Measurements from ENCODE around the gene SPDYC. TPM values are rescaled to one million over a fixed set of nuclear protein-coding genes. Genes with fewer than 3 reads are reported as not detected.

The SPDYC gene
- total and polyA plus RNA-seq, 2 of the 13 experiments (the other 11 are each of a cell fraction or from before 2014, with no cell fraction given) = 0.15 to 0.33 TPM

- TF ChIP-seq BCLAF1 (IDR thresholded peaks at IDR 0.05) = no peak
- TF ChIP-seq KLF13 (CRISPR knock-in tag; IDR thresholded peaks at IDR 0.05) = no peak
- TF ChIP-seq RFX5 (IDR thresholded peaks at IDR 0.05; ENCODE audit: low read depth, low read length) = peak; percentile 35; the same call in 1 of the 2 replicates
- no peak for TF ChIP-seq NFKBIZ (CRISPR knock-in tag; IDR thresholded peaks at IDR 0.05)
- no peak for TF ChIP-seq IRX3 (CRISPR knock-in tag; IDR thresholded peaks at IDR 0.05; ENCODE audit: borderline replicate concordance, low read depth)
- TF ChIP-seq ZNF160 (CRISPR knock-in tag; IDR thresholded peaks at IDR 0.05) = peak; percentile 67; the same call in 1 of the 2 replicates
- no peak for TF ChIP-seq FOXA1 (IDR thresholded peaks at IDR 0.05)
- no peak for TF ChIP-seq FOXA1 (CRISPR knock-in tag; IDR thresholded peaks at IDR 0.05)
- no peak for TF ChIP-seq ZNF484 (CRISPR knock-in tag; IDR thresholded peaks at IDR 0.05; ENCODE audit: borderline replicate concordance, low read depth)
- TF ChIP-seq ZNF766 (CRISPR knock-in tag; IDR thresholded peaks at IDR 0.05; ENCODE audit: borderline replicate concordance) = peak; percentile 72; the same call in 1 of the 2 replicates
- peak; percentile 16; the same call in 1 of the 2 replicates for TF ChIP-seq ZNF503 (CRISPR knock-in tag; IDR thresholded peaks at IDR 0.05)
- TF ChIP-seq ZFYVE20 (CRISPR knock-in tag; IDR thresholded peaks at IDR 0.05; ENCODE audit: borderline replicate concordance, low read depth) = no peak
- peak; percentile 90 for TF ChIP-seq PHF8 (CRISPR knock-in tag; IDR thresholded peaks at IDR 0.05)
- no peak for TF ChIP-seq RAD51 (IDR thresholded peaks at IDR 0.05; ENCODE audit: borderline replicate concordance)
- 0 out of 2 replicates have a peak, but pooled peaks have one; percentile 80 for TF ChIP-seq NFATC3 (CRISPR knock-in tag; IDR thresholded peaks at IDR 0.05)
- TF ChIP-seq ZBTB20 (CRISPR knock-in tag; IDR thresholded peaks at IDR 0.05; ENCODE audit: borderline replicate concordance, low read depth) = peak; percentile 32; the same call in 1 of the 2 replicates
- 0 out of 2 replicates have a peak, but pooled peaks have one; percentile 64 for TF ChIP-seq WIZ (CRISPR knock-in tag; IDR thresholded peaks at IDR 0.05)
- no peak; the same call in 1 of the 2 replicates for TF ChIP-seq RXRB (CRISPR knock-in tag; IDR thresholded peaks at IDR 0.05; ENCODE audit: borderline replicate concordance)
- 0 out of 2 replicates have a peak, but pooled peaks have one; percentile 32 for TF ChIP-seq ELF4 (CRISPR knock-in tag; IDR thresholded peaks at IDR 0.05; ENCODE audit: borderline replicate concordance)
- TF ChIP-seq, protein P1, sequence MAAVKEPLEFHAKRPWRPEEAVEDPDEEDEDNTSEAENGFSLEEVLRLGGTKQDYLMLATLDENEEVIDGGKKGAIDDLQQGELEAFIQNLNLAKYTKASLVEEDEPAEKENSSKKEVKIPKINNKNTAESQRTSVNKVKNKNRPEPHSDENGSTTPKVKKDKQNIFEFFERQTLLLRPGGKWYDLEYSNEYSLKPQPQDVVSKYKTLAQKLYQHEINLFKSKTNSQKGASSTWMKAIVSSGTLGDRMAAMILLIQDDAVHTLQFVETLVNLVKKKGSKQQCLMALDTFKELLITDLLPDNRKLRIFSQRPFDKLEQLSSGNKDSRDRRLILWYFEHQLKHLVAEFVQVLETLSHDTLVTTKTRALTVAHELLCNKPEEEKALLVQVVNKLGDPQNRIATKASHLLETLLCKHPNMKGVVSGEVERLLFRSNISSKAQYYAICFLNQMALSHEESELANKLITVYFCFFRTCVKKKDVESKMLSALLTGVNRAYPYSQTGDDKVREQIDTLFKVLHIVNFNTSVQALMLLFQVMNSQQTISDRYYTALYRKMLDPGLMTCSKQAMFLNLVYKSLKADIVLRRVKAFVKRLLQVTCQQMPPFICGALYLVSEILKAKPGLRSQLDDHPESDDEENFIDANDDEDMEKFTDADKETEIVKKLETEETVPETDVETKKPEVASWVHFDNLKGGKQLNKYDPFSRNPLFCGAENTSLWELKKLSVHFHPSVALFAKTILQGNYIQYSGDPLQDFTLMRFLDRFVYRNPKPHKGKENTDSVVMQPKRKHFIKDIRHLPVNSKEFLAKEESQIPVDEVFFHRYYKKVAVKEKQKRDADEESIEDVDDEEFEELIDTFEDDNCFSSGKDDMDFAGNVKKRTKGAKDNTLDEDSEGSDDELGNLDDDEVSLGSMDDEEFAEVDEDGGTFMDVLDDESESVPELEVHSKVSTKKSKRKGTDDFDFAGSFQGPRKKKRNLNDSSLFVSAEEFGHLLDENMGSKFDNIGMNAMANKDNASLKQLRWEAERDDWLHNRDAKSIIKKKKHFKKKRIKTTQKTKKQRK (IDR thresholded peaks at IDR 0.05; ENCODE audit: low read length) = no peak
- TF ChIP-seq ZNF207 (IDR thresholded peaks at IDR 0.05; ENCODE audit: borderline replicate concordance) = no peak
- no peak for TF ChIP-seq ZNF17 (CRISPR knock-in tag; IDR thresholded peaks at IDR 0.05)
- TF ChIP-seq ZNF839 (CRISPR knock-in tag; IDR thresholded peaks at IDR 0.05; ENCODE audit: borderline replicate concordance) = no peak
These were observed 35.6 kb upstream of the SPDYC start, which contains the start of gene SYVN1 (continued) for GRCh38 chr11:65134240-65134951.

Measured in HepG2 (cell line).